HepG2 (cell line): ENCODE measurements around the gene RETN. TPM values are rescaled to one million over a fixed set of nuclear protein-coding genes. Genes with fewer than 3 reads are reported as not detected.

ENCODE experiments used
- ATAC-seq: fragments of 200-7000 bp; cut with Tn5 transposase; 3 replicates; pipeline ENCODE4 v1.9.1; 2020; ENCODE audit warnings: mild to moderate bottlenecking, moderate library complexity
- BruUV-seq: library from RNA; stranded (reverse); fragments of 400-500 nt; replicated peaks from 2 replicates; lab custom pipeline; 2021; lab: Mats Ljungman, UMichigan
- CTCF ChIA-PET: fragments of 300-600 bp; formaldehyde crosslinking; extraction: SDS; loops from one replicate; lab custom pipeline; 2021; ENCODE audit warnings: low total read pairs, inconsistent platforms, low intra/inter-chr PET ratio; lab: Yijun Ruan, JAX
- POLR2A ChIA-PET: fragments of 350-600 bp; sonication (Branson Sonifier 250); formaldehyde crosslinking; loops from one replicate; lab custom pipeline; 2020; ENCODE audit warnings: antibody characterized with exemption, inconsistent platforms; lab: Yijun Ruan, JAX
- DNase-seq: peaks from one replicate; pipeline ENCODE4 v3.0.0-alpha.2; 2015; ENCODE audit warnings: low spot score
- FAIRE-seq: peaks from 3 replicates; lab custom pipeline; 2011; peaks lifted over from hg19 to GRCh38; lab: Jason Lieb, UNC
- H2AFZ ChIP-seq: one replicate; pipeline ENCODE4 v1.6.1; 2011; ENCODE audit warnings: low read length, inconsistent platforms
- H3K27ac ChIP-seq: fragments of 300-600 bp; 3 replicates; pipeline ENCODE4 v1.8.0; 2011; ENCODE audit warnings: mixed run types, mild to moderate bottlenecking, mixed read lengths, low read length, inconsistent platforms; ENCODE audit not compliant: insufficient read depth; ENCODE audit errors: extremely low read length
- H3K27me3 ChIP-seq, 2 experiments: fragments of 200-600 bp in 1 of 2; 2 replicates in 1 of 2; 3 replicates in 1 of 2; pipeline versions ENCODE4 v1.6.0 to v1.8.0; 2011; ENCODE audit warnings: low read length in 2 of 2, mild to moderate bottlenecking in 2 of 2, moderate library complexity in 2 of 2, inconsistent platforms in 1 of 2; ENCODE audit not compliant: insufficient read depth in 2 of 2, control insufficient read depth in 1 of 2
- H3K36me3 ChIP-seq, 2 experiments: fragments of 200-600 bp in 1 of 2; replicated peaks in 1 of 2; 2 replicates in 1 of 2; 3 replicates in 1 of 2; pipeline versions ENCODE4 v1.5.1 to v1.8.0; 2011; ENCODE audit warnings: low read length in 2 of 2, inconsistent platforms in 1 of 2; ENCODE audit not compliant: insufficient read depth in 2 of 2, control insufficient read depth in 1 of 2
- H3K4me1 ChIP-seq: 2 replicates; pipeline ENCODE4 v1.5.1; 2012; ENCODE audit warnings: low read length, inconsistent platforms; ENCODE audit not compliant: insufficient read depth
- H3K4me2 ChIP-seq: 2 replicates; pipeline ENCODE4 v1.6.0; 2011; ENCODE audit warnings: low read depth, low read length, inconsistent platforms
- H3K4me3 ChIP-seq, 3 experiments: fragments of 200-600 bp in 1 of 3; sonication (generic), shearing (Covaris generic) in 1 of 3; replicated peaks in 1 of 3; 2 replicates each; pipeline ENCODE4 v1.5.1; 2011 to 2016; ENCODE audit warnings: low read length in 3 of 3, inconsistent platforms in 2 of 3, low read depth in 2 of 3, mild to moderate bottlenecking in 2 of 3, control low read depth in 1 of 3, mixed read lengths in 1 of 3; ENCODE audit not compliant: insufficient read depth in 1 of 3
- H3K79me2 ChIP-seq: one replicate; pipeline ENCODE4 v1.6.1; 2011; ENCODE audit warnings: low read length, inconsistent platforms; ENCODE audit not compliant: insufficient read depth
- H3K9ac ChIP-seq: 2 replicates; pipeline ENCODE4 v1.6.0; 2011; ENCODE audit warnings: mild to moderate bottlenecking, low read depth, low read length, inconsistent platforms; ENCODE audit not compliant: insufficient read depth
- H3K9me3 ChIP-seq: 2 replicates; pipeline ENCODE4 v1.5.1; 2012; ENCODE audit warnings: mild to moderate bottlenecking, low read length
- H4K20me1 ChIP-seq: 2 replicates; pipeline ENCODE4 v1.6.0; 2011; ENCODE audit warnings: inconsistent platforms, mild to moderate bottlenecking, low read length, moderate library complexity; ENCODE audit not compliant: insufficient read depth
- EP300 ChIP-seq, 3 experiments: sonication (generic) in 1 of 3; formaldehyde crosslinking in 1 of 3; IDR thresholded peaks; 2 replicates each; pipeline versions ENCODE4 v1.5.1 to v1.6.1; 2011 to 2020; ENCODE audit warnings: low read depth in 2 of 3, low read length in 2 of 3, borderline replicate concordance in 1 of 3, improper control_type of control experiment in 1 of 3, mild to moderate bottlenecking in 1 of 3, missing genetic modification reagents in 1 of 3, moderate library complexity in 1 of 3
- FIP1L1 ChIP-seq: fragments of 200-400 bp; formaldehyde crosslinking; IDR thresholded peaks from 2 replicates; pipeline ENCODE4 v1.6.1; 2018; ENCODE audit warnings: low read depth, mild to moderate bottlenecking, low read length, moderate library complexity, borderline replicate concordance; ENCODE audit not compliant: insufficient read depth
- GATA4 ChIP-seq: sonication (generic); IDR thresholded peaks from 2 replicates; pipeline ENCODE4 v1.6.1; 2016; ENCODE audit warnings: antibody characterized with exemption, low read depth, borderline replicate concordance
- HNF4A ChIP-seq: sonication (generic); formaldehyde crosslinking; IDR thresholded peaks from 2 replicates; pipeline ENCODE4 v1.4.0; 2020; ENCODE audit warnings: missing genetic modification reagents
- TFDP2 ChIP-seq: sonication (generic); formaldehyde crosslinking; IDR thresholded peaks from 2 replicates; pipeline ENCODE4 v1.4.0; 2020; ENCODE audit warnings: missing genetic modification reagents
- ZFX ChIP-seq: sonication (generic); formaldehyde crosslinking; IDR thresholded peaks from 2 replicates; pipeline ENCODE4 v1.4.0; 2020; ENCODE audit warnings: mild to moderate bottlenecking, low read depth, missing genetic modification reagents, moderate library complexity
- WGBS: methylation state at CpG from one replicate; pipeline ENCODE4 v1.1.6; 2017; ENCODE audit warnings: low lambda C conversion rate; 5-methylcytosine and 5-hydroxymethylcytosine counted together
- in situ Hi-C: cut with HindIII; loops from 2 replicates; pipeline ENCODE4 v1.10.0; 2017; ENCODE audit warnings: low pct_unique_long_range_greater_than_20kb; ENCODE audit not compliant: extremely low pct_ligation_motif_present
- intact Hi-C: fragments of 100-400 bp; cut with micrococcal nuclease; formaldehyde crosslinking; loops from one replicate; pipeline ENCODE4 v1.10.0; 2022; ENCODE audit not compliant: unreplicated experiment
- polyA plus RNA-seq, 8 experiments: library from polyadenylated mRNA; depleted of rRNA in 3 of 8; stranded (reverse) in 7 of 8; unstranded in 1 of 8; fragments of >200 nt; fragmentation: Illumina TruSeq in 4 of 8; extraction: Trizol in 4 of 8; gene quantifications; 2 replicates each; pipeline versions ENCODE4 v1.2.1 to v1.2.3, GENCODE V29; 2011 to 2016; ENCODE audit warnings: low read depth in 4 of 8, missing spikeins in 1 of 8, mixed read lengths in 1 of 8; ENCODE audit not compliant: insufficient read depth in 1 of 8
- total RNA-seq, 5 experiments: library from RNA; depleted of rRNA; stranded (reverse); fragments of >200 nt; fragmentation: Illumina TruSeq; extraction: Trizol; gene quantifications; 2 replicates each; pipeline ENCODE4 v1.2.3, GENCODE V29; 2016; ENCODE audit warnings: low read depth in 1 of 5
- TF ChIP-seq, protein P1 (sequence below): sonication (generic); formaldehyde crosslinking; IDR thresholded peaks from 2 replicates; pipeline ENCODE4 v1.5.1; 2020; ENCODE audit warnings: mild to moderate bottlenecking, moderate library complexity, missing genetic modification reagents
- TF ChIP-seq, protein P2 (sequence below): sonication (generic); formaldehyde crosslinking; IDR thresholded peaks from 2 replicates; pipeline ENCODE4 v1.5.0; 2020; ENCODE audit warnings: missing genetic modification reagents
- TF ChIP-seq, protein P3 (sequence below): sonication (generic); formaldehyde crosslinking; IDR thresholded peaks from 2 replicates; pipeline ENCODE4 v1.5.0; 2020; ENCODE audit warnings: mild to moderate bottlenecking, missing genetic modification reagents, moderate library complexity

Gene RETN
- total and polyA plus RNA-seq, 2 of the 13 experiments (the other 11 are each of a cell fraction or from before 2014, with no cell fraction given): not detected

GRCh38 chr19:7637374-7638256, 31.2 kb upstream of the RETN start (continued):
- TF ChIP-seq, protein P1, sequence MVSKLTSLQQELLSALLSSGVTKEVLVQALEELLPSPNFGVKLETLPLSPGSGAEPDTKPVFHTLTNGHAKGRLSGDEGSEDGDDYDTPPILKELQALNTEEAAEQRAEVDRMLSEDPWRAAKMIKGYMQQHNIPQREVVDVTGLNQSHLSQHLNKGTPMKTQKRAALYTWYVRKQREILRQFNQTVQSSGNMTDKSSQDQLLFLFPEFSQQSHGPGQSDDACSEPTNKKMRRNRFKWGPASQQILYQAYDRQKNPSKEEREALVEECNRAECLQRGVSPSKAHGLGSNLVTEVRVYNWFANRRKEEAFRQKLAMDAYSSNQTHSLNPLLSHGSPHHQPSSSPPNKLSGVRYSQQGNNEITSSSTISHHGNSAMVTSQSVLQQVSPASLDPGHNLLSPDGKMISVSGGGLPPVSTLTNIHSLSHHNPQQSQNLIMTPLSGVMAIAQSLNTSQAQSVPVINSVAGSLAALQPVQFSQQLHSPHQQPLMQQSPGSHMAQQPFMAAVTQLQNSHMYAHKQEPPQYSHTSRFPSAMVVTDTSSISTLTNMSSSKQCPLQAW (CRISPR knock-in tag): 0 out of 2 replicates have a peak, but pooled peaks have one; percentile 25
- 0 out of 2 replicates have a peak, but pooled peaks have one; percentile 6 for TF ChIP-seq ZFX (CRISPR knock-in tag)
- TF ChIP-seq, all 625 proteins: peak for 17

- Histone ChIP-seq H4K20me1 (no peaks in the 10 kb centered on the region; the same call in 1 of the 2 replicates), H3K9me3 (no peaks in the 10 kb centered on the region), H3K4me1 (peaks cover 23% of the 10 kb centered on the region), H3K36me3 (no peaks in the 10 kb centered on the region; a peak in 1 of 5 replicates), H3K4me2 (no peak overlapping the region), H3K27me3 (no peaks in the 10 kb centered on the region; a peak in 1 of 5 replicates), H2AFZ (no peak overlapping the region), H3K27ac (no peak overlapping the region), H3K4me3 (no peak overlapping the region), H3K9ac (no peak overlapping the region), H3K79me2 (peaks cover 7% of the 10 kb centered on the region)
- no peak for ATAC-seq
- BruUV-seq: no TSS peak
- DNase-seq: no peak
- no peak for FAIRE-seq
- CTCF ChIA-PET: no interaction called here
- POLR2A ChIA-PET: no interaction called here
- intact Hi-C loops: no loop called here
- WGBS: 97% methylated on average over 6 of the region's 12 CpGs
- in situ Hi-C loops: no loop called here
- TF ChIP-seq GATA4: no peak
- no peak for TF ChIP-seq FIP1L1
- TF ChIP-seq HNF4A: no peak
- TF ChIP-seq, protein P2, sequence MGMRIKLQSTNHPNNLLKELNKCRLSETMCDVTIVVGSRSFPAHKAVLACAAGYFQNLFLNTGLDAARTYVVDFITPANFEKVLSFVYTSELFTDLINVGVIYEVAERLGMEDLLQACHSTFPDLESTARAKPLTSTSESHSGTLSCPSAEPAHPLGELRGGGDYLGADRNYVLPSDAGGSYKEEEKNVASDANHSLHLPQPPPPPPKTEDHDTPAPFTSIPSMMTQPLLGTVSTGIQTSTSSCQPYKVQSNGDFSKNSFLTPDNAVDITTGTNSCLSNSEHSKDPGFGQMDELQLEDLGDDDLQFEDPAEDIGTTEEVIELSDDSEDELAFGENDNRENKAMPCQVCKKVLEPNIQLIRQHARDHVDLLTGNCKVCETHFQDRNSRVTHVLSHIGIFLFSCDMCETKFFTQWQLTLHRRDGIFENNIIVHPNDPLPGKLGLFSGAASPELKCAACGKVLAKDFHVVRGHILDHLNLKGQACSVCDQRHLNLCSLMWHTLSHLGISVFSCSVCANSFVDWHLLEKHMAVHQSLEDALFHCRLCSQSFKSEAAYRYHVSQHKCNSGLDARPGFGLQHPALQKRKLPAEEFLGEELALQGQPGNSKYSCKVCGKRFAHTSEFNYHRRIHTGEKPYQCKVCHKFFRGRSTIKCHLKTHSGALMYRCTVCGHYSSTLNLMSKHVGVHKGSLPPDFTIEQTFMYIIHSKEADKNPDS (CRISPR knock-in tag): no peak
- no peak for TF ChIP-seq EP300 (IDR thresholded peaks at IDR 0.05; ENCODE audit: low read depth in 2 of 2, low read length in 2 of 2)
- no peak for TF ChIP-seq EP300 (CRISPR knock-in tag; IDR thresholded peaks at IDR 0.05; ENCODE audit: borderline replicate concordance)
- TF ChIP-seq, protein P3, sequence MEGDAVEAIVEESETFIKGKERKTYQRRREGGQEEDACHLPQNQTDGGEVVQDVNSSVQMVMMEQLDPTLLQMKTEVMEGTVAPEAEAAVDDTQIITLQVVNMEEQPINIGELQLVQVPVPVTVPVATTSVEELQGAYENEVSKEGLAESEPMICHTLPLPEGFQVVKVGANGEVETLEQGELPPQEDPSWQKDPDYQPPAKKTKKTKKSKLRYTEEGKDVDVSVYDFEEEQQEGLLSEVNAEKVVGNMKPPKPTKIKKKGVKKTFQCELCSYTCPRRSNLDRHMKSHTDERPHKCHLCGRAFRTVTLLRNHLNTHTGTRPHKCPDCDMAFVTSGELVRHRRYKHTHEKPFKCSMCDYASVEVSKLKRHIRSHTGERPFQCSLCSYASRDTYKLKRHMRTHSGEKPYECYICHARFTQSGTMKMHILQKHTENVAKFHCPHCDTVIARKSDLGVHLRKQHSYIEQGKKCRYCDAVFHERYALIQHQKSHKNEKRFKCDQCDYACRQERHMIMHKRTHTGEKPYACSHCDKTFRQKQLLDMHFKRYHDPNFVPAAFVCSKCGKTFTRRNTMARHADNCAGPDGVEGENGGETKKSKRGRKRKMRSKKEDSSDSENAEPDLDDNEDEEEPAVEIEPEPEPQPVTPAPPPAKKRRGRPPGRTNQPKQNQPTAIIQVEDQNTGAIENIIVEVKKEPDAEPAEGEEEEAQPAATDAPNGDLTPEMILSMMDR (CRISPR knock-in tag): no peak
- TF ChIP-seq TFDP2 (CRISPR knock-in tag): no peak
Measured at GRCh38 chr19:7638802-7639465, 29.9 kb upstream of the RETN start.
